ENCODE measurements around the gene CEP104. TPM values are rescaled to one million over a fixed set of nuclear protein-coding genes. Genes with fewer than 3 reads are reported as not detected.

The CEP104 gene
- total RNA-seq, 6 experiments from 2014 or later: 16.7 to 36.4 (median 26.6) TPM

- ATAC-seq: no peak
- Histone ChIP-seq H3K4me1 (peaks cover 0 to 6% (median 2%) of the 10 kb centered on the region in 4 donors), H3K27ac (no peak overlapping the region), H3K36me3 (peaks cover 0 to 9% (median 4%) of the 10 kb centered on the region in 4 donors), H3K9me3 (no peaks in the 10 kb centered on the region), H3K4me3 (no peak overlapping the region), H3K27me3 (no peaks in the 10 kb centered on the region)
- peak in 1 of 3 donors; percentile 17 for DNase-seq
- WGBS (ENCODE audit: insufficient coverage, low coverage, low lambda C conversion rate, missing lambda C conversion rate): 89% methylated on average over 3 of the region's 13 CpGs
- intact Hi-C loops (cut with DNase I): loop anchor here in 1 of 2 donors (5.0 kb wide), 1 partner anchor 38 kb away; the partner anchor contains the start of genes CEP104 and DFFB
- no peak for TF ChIP-seq POLR2A (IDR thresholded peaks at IDR 0.05)
- TF ChIP-seq CTCF (IDR thresholded peaks at IDR 0.05): no peak
Observed at GRCh38 chr1:3895279-3895950, 38.4 kb upstream of the CEP104 start.

- intact Hi-C loops (cut with DNase I): loop anchor here in 1 of 2 donors (5.0 kb wide), 1 partner anchor 37 kb away; the partner anchor contains the start of genes CEP104 and DFFB
- DNase-seq: peak in 1 of 3 donors; percentile 37
Observed at GRCh38 chr1:3894626-3895278, 37.7 kb upstream of the CEP104 start.

GRCh38 chr1:3893190-3893589, 36.2 kb upstream of the CEP104 start:
- intact Hi-C loops (cut with DNase I): no loop called here
- no peaks in the 10 kb centered on the region for H3K27me3 ChIP-seq
- H3K9me3 ChIP-seq: no peaks in the 10 kb centered on the region
- no peak overlapping the region for H3K27ac ChIP-seq
- ATAC-seq (no peak), DNase-seq (no peak)
- H3K36me3 ChIP-seq: peaks cover 0 to 26% (median 11%) of the 10 kb centered on the region in 4 donors
- H3K4me3 ChIP-seq: no peak overlapping the region
- no peak for TF ChIP-seq POLR2A (IDR thresholded peaks at IDR 0.05)
- TF ChIP-seq CTCF (IDR thresholded peaks at IDR 0.05): no peak
- WGBS (ENCODE audit: insufficient coverage, low coverage, low lambda C conversion rate, missing lambda C conversion rate): 73% methylated on average over 5 of the region's 5 CpGs
- H3K4me1 ChIP-seq: no peaks in the 10 kb centered on the region

More at GRCh38 chr1:3894626-3895278, 37.7 kb upstream of the CEP104 start:
- TF ChIP-seq POLR2A (IDR thresholded peaks at IDR 0.05): no peak
- TF ChIP-seq CTCF (IDR thresholded peaks at IDR 0.05): no peak
- Histone ChIP-seq H3K27me3 (no peaks in the 10 kb centered on the region), H3K27ac (no peak overlapping the region), H3K36me3 (peaks cover 0 to 16% (median 7%) of the 10 kb centered on the region in 4 donors), H3K4me1 (peaks cover 0 to 6% (median 2%) of the 10 kb centered on the region in 4 donors), H3K4me3 (no peak overlapping the region), H3K9me3 (no peaks in the 10 kb centered on the region)
- WGBS (ENCODE audit: insufficient coverage, low coverage, low lambda C conversion rate, missing lambda C conversion rate): 95% methylated on average over 8 of the region's 17 CpGs
- ATAC-seq: no peak

GRCh38 chr1:3892748-3893147, 35.7 kb upstream of the CEP104 start:
- H3K27me3 ChIP-seq: no peaks in the 10 kb centered on the region
- H3K4me3 ChIP-seq: no peak overlapping the region
- no peak for DNase-seq
- TF ChIP-seq CTCF (IDR thresholded peaks at IDR 0.05) (no peak), POLR2A (IDR thresholded peaks at IDR 0.05) (no peak)
- ATAC-seq: no peak
- H3K36me3 ChIP-seq: peaks cover 0 to 26% (median 11%) of the 10 kb centered on the region in 4 donors
- H3K27ac ChIP-seq: no peak overlapping the region
- intact Hi-C loops (cut with DNase I): no loop called here
- H3K4me1 ChIP-seq: no peaks in the 10 kb centered on the region
- H3K9me3 ChIP-seq: no peaks in the 10 kb centered on the region
- WGBS (ENCODE audit: insufficient coverage, low coverage, low lambda C conversion rate, missing lambda C conversion rate): 83% methylated on average over 7 of the region's 14 CpGs
